ENCODE data around the gene MALRD1. TPM values are rescaled to one million over a fixed set of nuclear protein-coding genes. Genes with fewer than 3 reads are reported as not detected.

MALRD1 gene
- total RNA-seq, 1 donor from 2014 or later: 0.40 TPM

GRCh38 chr10:19518632-19519031 lies 470.0 kb downstream of the MALRD1 start:
- no peak for DNase-seq (ENCODE audit: low spot score)
- intact Hi-C loops (cut with DNase I): no loop called here

- intact Hi-C loops (cut with DNase I): no loop called here
Observed at GRCh38 chr10:19531324-19531723, 482.7 kb downstream of the MALRD1 start.

DNA sequence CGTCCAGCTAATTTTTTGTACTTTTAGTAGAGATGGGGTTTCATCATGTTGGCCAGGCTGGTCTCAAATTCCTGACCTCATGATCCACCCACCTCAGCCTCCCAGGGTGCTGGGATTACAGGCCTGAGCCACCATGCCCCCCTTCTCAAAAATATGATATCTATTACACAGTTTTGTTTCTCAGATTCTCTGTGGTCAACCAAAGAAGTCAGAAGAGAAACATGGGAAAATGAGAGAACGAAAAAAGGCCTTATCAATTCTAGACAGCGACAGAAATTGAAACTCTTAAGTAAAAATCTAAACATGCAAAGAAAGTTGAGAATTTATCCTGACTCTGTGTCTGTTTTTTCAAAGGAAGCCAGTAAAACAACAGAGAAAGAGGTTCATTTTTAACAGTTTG lies 483.8 kb downstream of the MALRD1 start:
- DNase-seq (ENCODE audit: low spot score): no peak

More at GRCh38 chr10:19531324-19531723, 482.7 kb downstream of the MALRD1 start:
- no peak for DNase-seq (ENCODE audit: low spot score)

GRCh38 chr10:19541299-19541698 lies 492.7 kb downstream of the MALRD1 start:
- no peak for DNase-seq (ENCODE audit: low spot score)
- intact Hi-C loops (cut with DNase I): no loop called here

More for the DNA sequence above, 483.8 kb downstream of the MALRD1 start:
- intact Hi-C loops (cut with DNase I): no loop called here

- intact Hi-C loops (cut with DNase I): no loop called here
- no peak for DNase-seq (ENCODE audit: low spot score)
Observed at GRCh38 chr10:19546224-19546623, 497.6 kb downstream of the MALRD1 start.

- intact Hi-C loops (cut with DNase I): no loop called here
- no peak for DNase-seq (ENCODE audit: low spot score)
Observed at GRCh38 chr10:19549503-19549902, 500.9 kb downstream of the MALRD1 start.

- intact Hi-C loops (cut with DNase I): no loop called here
- no peak for DNase-seq (ENCODE audit: low spot score)
Observed at GRCh38 chr10:19556666-19557065, 508.1 kb downstream of the MALRD1 start.

DNA sequence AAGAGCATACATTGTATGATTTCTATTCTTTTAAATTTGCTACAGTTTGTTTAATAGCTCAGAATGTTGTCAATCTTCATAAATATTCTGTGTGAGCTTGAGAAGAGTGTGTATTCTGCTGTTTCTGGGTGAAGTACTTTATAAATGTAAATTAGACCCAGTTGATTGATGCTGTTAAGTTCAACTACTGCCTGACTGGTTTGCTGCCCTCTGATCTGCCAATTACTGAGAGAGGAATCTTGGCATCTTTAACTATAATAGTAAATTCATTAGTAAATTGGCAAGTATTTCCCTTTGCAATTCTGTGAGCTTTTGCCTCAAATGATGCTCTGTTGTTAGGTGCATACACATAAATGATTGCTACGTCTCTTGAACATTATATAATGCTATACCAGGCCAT lies 512.6 kb downstream of the MALRD1 start:
- intact Hi-C loops (cut with DNase I): no loop called here
- DNase-seq (ENCODE audit: low spot score): no peak

GRCh38 chr10:19563388-19564141 lies 515.0 kb downstream of the MALRD1 start:
- no peak for DNase-seq (ENCODE audit: low spot score)
- intact Hi-C loops (cut with DNase I): no loop called here

GRCh38 chr10:19570120-19570519 lies 521.5 kb downstream of the MALRD1 start:
- intact Hi-C loops (cut with DNase I): no loop called here

DNA sequence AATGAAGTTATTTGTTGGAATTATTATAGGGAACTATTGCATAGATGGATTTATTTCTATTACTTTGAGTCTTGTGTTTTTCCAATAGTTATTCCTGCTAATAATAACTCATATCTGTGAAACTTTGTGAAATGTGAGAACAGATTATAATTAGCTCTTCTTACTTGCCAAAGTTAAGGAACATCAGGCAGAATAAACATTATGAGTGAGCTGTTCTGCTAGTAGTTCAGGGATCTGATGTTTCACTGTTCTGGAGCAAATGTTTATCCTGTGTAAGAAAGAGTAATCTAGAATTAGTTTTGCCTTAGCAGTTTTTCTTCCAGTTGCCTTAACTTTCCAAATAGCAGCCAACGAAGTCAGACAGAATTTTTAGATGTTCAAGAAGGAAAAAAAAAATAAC lies 522.4 kb downstream of the MALRD1 start:
- intact Hi-C loops (cut with DNase I): no loop called here

More at GRCh38 chr10:19570120-19570519, 521.5 kb downstream of the MALRD1 start:
- DNase-seq (ENCODE audit: low spot score): no peak

GRCh38 chr10:19572056-19572455 lies 523.5 kb downstream of the MALRD1 start:
- intact Hi-C loops (cut with DNase I): no loop called here
- DNase-seq (ENCODE audit: low spot score): no peak

More for the DNA sequence above, 522.4 kb downstream of the MALRD1 start:
- DNase-seq (ENCODE audit: low spot score): no peak

- intact Hi-C loops (cut with DNase I): no loop called here
- no peak for DNase-seq (ENCODE audit: low spot score)
Observed at GRCh38 chr10:19576576-19576975, 528.0 kb downstream of the MALRD1 start.

GRCh38 chr10:19577381-19577780 lies 528.8 kb downstream of the MALRD1 start:
- intact Hi-C loops (cut with DNase I): no loop called here
- no peak for DNase-seq (ENCODE audit: low spot score)

GRCh38 chr10:19577807-19578206 lies 529.2 kb downstream of the MALRD1 start:
- DNase-seq (ENCODE audit: low spot score): no peak
- intact Hi-C loops (cut with DNase I): no loop called here

DNA sequence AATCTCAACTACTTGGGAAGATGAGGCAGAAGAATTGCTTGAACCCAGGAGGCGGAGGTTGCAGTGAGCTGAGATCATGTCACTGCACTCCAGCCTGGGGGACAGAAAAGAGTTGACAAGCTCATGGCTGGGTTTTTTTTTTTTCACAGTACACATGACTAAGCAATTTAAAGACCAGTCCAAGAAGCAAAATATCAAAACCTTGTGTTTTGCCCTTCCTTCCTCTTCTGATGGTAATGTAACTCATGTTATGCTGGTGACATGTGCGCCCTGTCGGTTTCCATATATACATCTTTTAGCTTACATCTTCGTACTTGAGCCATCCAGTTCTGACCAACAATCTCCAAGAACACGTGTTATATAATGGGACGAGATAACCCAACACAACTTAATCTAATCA lies 530.0 kb downstream of the MALRD1 start:
- no peak for DNase-seq (ENCODE audit: low spot score)
- intact Hi-C loops (cut with DNase I): no loop called here

DNA sequence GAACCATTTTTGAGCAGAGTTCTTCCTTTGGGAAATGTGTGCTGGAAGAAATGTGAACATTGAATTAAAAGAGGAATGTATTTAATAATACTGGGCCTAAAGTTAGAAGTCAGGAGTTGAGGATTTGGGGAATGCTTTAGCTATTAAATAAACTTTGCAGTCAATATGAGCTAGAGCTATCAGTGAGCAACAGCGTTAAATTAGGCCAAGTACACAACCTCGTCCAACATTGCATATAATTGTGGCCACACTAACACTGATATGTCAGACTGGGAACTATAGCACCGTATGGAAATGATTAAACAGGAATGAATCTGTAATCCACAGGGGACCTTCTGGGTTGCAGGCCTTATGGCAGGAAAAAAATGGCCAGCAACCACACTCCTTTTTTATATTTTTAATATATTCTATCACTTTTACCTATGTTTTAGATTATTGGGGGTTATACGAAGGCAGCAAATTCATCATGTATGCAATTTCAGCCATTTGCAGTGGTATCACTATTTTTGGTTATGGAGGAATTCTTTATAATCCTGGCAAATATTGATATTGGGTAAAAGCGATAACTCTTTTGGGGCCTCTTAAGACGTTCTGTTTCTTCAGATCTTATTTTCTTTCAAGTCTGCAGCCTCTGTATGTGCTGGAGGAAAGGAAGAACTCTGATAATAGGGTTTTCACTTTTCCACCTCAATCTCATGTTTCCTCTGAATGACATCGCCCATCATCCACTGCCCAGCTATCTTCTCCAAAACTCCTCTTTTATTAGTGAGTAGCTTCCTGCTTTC lies 531.4 kb downstream of the MALRD1 start:
- intact Hi-C loops (cut with DNase I): no loop called here
- no peak for DNase-seq (ENCODE audit: low spot score)

GRCh38 chr10:19580691-19581090 lies 532.1 kb downstream of the MALRD1 start:
- DNase-seq (ENCODE audit: low spot score): no peak
- intact Hi-C loops (cut with DNase I): no loop called here

GRCh38 chr10:19588608-19589007 lies 540.0 kb downstream of the MALRD1 start:
- DNase-seq (ENCODE audit: low spot score): no peak
- intact Hi-C loops (cut with DNase I): no loop called here

DNA sequence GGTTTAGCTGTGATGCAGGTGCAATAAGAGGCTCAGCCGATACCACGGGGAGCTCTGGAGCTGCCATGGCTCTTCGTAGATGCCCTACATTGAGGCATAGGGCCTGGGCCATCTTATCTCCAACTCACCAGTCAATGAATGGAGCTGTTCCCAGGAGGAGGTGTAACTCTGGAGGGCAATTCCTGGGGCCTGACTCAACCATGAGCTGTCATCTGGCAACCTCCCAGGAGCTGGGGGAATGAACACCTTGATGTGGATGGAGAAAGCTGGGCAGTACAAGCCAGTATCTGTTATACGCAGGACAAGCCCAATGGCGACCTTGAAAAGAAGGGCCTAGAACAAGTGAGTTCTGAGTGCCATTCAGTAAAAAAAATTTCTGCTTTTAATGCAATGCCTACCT lies 543.7 kb downstream of the MALRD1 start:
- intact Hi-C loops (cut with DNase I): no loop called here
- no peak for DNase-seq (ENCODE audit: low spot score)
